Measurements from ENCODE around the gene RIN1.

Gene RIN1

DNA sequence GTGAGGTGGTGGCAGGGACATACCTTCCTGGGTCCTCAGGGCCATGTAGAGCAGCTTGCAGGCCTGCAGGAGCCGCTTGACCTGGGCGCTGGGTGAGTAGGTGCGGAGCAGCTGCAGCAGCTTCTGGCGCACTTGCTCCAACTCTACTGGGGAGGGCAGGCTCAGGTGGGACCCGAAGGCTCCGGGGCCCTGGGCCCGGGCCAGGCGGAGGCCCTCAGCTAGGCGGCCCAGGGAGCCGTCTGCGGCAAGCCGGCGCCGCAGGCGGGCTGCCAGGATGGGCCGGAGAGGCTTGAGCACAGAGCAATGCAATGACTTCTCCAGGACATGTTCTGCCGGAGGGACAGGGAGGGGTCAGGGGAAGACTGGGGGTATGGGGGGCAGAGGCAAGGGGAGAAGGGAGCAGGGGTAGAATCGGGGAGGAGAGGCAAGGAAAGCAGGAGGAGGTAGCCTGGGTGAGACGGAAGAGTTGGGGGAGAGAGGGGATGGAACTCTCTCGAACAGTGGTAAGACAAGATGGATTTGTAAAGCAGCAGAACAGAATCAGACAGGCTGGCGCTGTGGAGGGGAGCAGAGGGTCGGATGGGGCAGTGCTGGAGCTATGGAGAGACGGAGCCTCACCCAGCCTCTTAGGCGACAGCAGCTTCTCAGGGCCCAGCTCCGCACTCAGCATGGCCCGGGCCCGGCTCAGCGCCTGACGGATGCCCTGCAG is 2.2 kb downstream of the RIN1 start:
- TF ChIP-seq POLR2AphosphoS5 (IDR thresholded peaks at IDR 0.05; ENCODE audit: low read depth, low read length) (no peak), SIN3A (IDR thresholded peaks at IDR 0.05; ENCODE audit: borderline replicate concordance, insufficient read depth, low read length) (no peak), FOXP2 (optimal IDR thresholded peaks at IDR 0.05; ENCODE audit: borderline replicate concordance, extremely low read depth, extremely low read length, insufficient read depth) (no peak), TAF1 (IDR thresholded peaks at IDR 0.05; ENCODE audit: borderline replicate concordance, insufficient read depth, low read length) (no peak)
- TF ChIP-seq, protein P1, sequence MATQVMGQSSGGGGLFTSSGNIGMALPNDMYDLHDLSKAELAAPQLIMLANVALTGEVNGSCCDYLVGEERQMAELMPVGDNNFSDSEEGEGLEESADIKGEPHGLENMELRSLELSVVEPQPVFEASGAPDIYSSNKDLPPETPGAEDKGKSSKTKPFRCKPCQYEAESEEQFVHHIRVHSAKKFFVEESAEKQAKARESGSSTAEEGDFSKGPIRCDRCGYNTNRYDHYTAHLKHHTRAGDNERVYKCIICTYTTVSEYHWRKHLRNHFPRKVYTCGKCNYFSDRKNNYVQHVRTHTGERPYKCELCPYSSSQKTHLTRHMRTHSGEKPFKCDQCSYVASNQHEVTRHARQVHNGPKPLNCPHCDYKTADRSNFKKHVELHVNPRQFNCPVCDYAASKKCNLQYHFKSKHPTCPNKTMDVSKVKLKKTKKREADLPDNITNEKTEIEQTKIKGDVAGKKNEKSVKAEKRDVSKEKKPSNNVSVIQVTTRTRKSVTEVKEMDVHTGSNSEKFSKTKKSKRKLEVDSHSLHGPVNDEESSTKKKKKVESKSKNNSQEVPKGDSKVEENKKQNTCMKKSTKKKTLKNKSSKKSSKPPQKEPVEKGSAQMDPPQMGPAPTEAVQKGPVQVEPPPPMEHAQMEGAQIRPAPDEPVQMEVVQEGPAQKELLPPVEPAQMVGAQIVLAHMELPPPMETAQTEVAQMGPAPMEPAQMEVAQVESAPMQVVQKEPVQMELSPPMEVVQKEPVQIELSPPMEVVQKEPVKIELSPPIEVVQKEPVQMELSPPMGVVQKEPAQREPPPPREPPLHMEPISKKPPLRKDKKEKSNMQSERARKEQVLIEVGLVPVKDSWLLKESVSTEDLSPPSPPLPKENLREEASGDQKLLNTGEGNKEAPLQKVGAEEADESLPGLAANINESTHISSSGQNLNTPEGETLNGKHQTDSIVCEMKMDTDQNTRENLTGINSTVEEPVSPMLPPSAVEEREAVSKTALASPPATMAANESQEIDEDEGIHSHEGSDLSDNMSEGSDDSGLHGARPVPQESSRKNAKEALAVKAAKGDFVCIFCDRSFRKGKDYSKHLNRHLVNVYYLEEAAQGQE (IDR thresholded peaks at IDR 0.05; ENCODE audit: insufficient read depth in 1 of 2, low read depth in 2 of 2, low read length in 2 of 2) = no peak

DNA sequence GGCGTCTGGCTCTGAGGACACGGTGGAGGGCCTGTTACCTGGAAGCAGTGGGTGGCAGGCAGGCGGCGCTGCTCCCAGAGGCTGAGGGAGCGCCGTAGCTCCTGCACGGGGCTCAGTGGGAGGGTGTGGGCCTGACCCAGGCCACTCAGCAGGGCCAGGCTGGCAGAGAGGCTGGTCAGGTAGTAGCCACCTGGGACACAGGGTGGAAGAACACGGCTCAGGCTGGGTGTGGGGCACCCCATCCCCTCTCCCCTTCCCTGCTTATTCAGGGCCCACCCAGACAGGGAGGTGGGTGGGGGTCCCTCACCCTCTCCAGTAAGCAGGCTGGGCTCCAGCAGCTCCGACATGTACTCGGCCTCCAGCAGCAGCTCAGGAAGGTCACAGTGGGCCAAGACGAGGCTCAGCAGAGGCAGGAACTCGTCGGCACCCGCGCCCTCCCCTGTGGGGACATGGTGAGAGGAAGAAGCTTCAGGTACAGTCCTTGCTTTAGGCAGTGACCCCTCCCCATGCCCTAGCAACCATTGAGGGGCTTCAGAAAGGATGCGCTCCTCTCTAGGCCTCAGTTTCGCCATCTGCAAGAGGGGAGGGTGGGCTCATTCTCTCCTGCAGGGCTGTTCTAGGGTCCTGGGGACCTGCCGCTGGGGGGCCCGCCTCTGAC is 2.9 kb downstream of the RIN1 start:
- TF ChIP-seq, protein P1 (IDR thresholded peaks at IDR 0.05; ENCODE audit: insufficient read depth in 1 of 2, low read depth in 2 of 2, low read length in 2 of 2) = no peak
- TF ChIP-seq POLR2AphosphoS5 (IDR thresholded peaks at IDR 0.05; ENCODE audit: low read depth, low read length) (no peak), TAF1 (IDR thresholded peaks at IDR 0.05; ENCODE audit: borderline replicate concordance, insufficient read depth, low read length) (no peak), FOXP2 (optimal IDR thresholded peaks at IDR 0.05; ENCODE audit: borderline replicate concordance, extremely low read depth, extremely low read length, insufficient read depth) (no peak), SIN3A (IDR thresholded peaks at IDR 0.05; ENCODE audit: borderline replicate concordance, insufficient read depth, low read length) (no peak)

DNA sequence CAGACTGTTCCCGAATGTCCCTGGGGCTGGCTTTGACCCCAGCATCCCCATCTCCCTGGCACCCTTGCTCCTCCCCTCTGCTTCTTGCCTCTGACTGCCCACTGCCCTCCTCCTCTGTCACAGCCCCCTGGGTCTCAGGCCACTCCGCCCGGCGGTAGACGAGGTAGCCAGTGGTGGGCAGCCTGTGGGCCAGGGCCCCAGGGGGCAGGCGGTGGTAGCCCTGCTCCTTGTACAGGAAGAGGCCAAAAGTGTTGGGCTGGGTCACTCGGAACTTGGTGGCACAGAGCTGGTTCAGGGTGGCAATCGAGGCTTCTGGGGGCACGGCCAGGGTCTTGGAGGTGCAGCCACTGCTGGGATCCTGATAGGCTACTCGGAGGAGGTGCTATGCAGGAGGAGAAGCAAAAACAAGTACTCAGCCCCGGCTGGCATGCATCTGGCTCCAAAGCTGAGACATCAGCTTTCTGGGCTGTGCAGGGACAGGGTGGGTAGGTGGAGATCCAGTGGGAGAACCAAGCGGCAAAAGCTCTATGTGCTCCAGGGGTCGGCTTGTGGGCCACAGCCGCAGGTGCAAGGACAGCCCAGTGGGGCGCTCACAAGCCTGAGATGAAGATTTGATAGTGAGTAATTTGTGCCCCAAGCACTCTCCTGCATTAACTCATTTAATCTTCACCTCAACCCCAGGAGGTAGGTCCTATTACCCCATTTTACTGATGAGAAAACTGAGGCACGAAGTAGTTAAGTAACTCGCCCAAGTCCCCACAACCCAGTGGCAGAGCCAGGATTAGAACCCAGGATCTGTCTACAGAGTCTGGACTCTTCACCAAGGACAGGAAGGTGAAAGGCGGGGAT is 3.6 kb downstream of the RIN1 start:
- TF ChIP-seq POLR2AphosphoS5 (IDR thresholded peaks at IDR 0.05; ENCODE audit: low read depth, low read length) (no peak), FOXP2 (optimal IDR thresholded peaks at IDR 0.05; ENCODE audit: borderline replicate concordance, extremely low read depth, extremely low read length, insufficient read depth) (no peak), TAF1 (IDR thresholded peaks at IDR 0.05; ENCODE audit: borderline replicate concordance, insufficient read depth, low read length) (no peak), SIN3A (IDR thresholded peaks at IDR 0.05; ENCODE audit: borderline replicate concordance, insufficient read depth, low read length) (no peak)
- TF ChIP-seq, protein P1 (IDR thresholded peaks at IDR 0.05; ENCODE audit: insufficient read depth in 1 of 2, low read depth in 2 of 2, low read length in 2 of 2) = no peak

DNA sequence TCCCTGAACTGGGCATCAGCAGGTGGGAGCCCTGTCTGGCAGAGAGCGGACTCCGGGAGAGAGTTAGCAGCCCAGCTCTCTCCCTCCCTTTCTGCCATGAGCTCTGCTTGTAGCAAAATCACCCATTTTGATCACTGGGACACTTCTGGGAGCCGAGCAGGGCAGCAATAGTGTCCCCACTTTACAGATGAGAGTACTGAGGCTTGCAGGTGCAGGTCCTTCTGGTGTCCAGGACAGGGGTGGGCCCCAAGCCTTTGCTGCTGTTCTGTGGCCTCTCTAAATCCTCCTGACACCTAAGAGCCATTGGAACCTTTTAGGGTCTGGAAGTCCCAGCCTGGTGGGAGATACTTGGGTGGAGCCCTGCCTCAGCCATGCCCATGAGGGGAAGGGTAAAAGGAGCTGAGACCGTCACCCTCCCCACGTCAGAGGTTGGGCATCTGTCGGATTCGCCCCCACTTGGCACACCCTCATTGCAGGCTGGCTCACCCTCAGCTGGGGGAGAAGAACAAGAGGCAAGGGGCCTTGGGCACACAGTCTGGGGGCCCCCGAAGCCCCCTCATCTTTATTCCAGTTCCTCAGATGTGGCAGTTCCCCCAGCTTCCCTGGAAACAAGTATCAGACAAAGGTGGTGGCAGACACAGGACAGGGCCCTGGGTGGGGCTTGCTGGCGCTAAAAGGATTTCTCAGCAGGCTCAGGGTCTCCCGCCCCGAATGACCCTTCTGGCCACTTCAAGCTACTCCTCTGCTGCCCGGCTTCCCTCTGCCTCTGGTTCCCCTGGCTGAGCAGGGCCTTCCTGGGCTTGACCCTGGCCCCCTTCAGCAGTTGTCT is 4.5 kb downstream of the RIN1 start:
- TF ChIP-seq POLR2AphosphoS5 (IDR thresholded peaks at IDR 0.05; ENCODE audit: low read depth, low read length) (no peak), SIN3A (IDR thresholded peaks at IDR 0.05; ENCODE audit: borderline replicate concordance, insufficient read depth, low read length) (no peak), TAF1 (IDR thresholded peaks at IDR 0.05; ENCODE audit: borderline replicate concordance, insufficient read depth, low read length) (no peak), FOXP2 (optimal IDR thresholded peaks at IDR 0.05; ENCODE audit: borderline replicate concordance, extremely low read depth, extremely low read length, insufficient read depth) (no peak)
- TF ChIP-seq, protein P1 (IDR thresholded peaks at IDR 0.05; ENCODE audit: insufficient read depth in 1 of 2, low read depth in 2 of 2, low read length in 2 of 2) = no peak
